GM18498 (cell line): ENCODE measurements around the gene SERP2.

Experiments used
- ATAC-seq: cut with Tn5 transposase; IDR thresholded peaks from one replicate; pipeline ENCODE4 v1.9.1; 2021; ENCODE audit warnings: mild to moderate bottlenecking, moderate library complexity; ENCODE audit not compliant: unreplicated experiment

Gene SERP2

GRCh38 chr13:44386913-44387556, 13.4 kb downstream of the SERP2 start:
- ATAC-seq = no peak

- no peak for ATAC-seq
These were observed 14.9 kb downstream of the SERP2 start for GRCh38 chr13:44388427-44389059.

- ATAC-seq = no peak
These were observed 15.5 kb downstream of the SERP2 start for GRCh38 chr13:44389060-44389666.

- ATAC-seq = no peak
These were observed 16.3 kb downstream of the SERP2 start for GRCh38 chr13:44389876-44390275.

- ATAC-seq = no peak
These were observed 19.8 kb downstream of the SERP2 start for GRCh38 chr13:44393391-44393790.

- no peak for ATAC-seq
These were observed 21.0 kb downstream of the SERP2 start for GRCh38 chr13:44394658-44395057.

GRCh38 chr13:44395976-44396694, 22.5 kb downstream of the SERP2 start:
- ATAC-seq = no peak

GRCh38 chr13:44396701-44397580, 23.3 kb downstream of the SERP2 start:
- no peak for ATAC-seq

GRCh38 chr13:44397766-44398223, 24.2 kb downstream of the SERP2 start:
- ATAC-seq = no peak

GRCh38 chr13:44398606-44399005, 25.0 kb downstream of the SERP2 start:
- no peak for ATAC-seq

GRCh38 chr13:44399074-44399473, 25.4 kb downstream of the SERP2 start:
- ATAC-seq = no peak

- ATAC-seq = no peak
These were observed 27.1 kb downstream of the SERP2 start for GRCh38 chr13:44400736-44401135.

- no peak for ATAC-seq
These were observed 28.0 kb downstream of the SERP2 start for GRCh38 chr13:44401577-44401976.

- no peak for ATAC-seq
These were observed 29.3 kb downstream of the SERP2 start for GRCh38 chr13:44402899-44403445.

- no peak for ATAC-seq
These were observed 29.9 kb downstream of the SERP2 start for GRCh38 chr13:44403461-44404056.

GRCh38 chr13:44404261-44405132, 30.9 kb downstream of the SERP2 start:
- ATAC-seq = no peak

GRCh38 chr13:44406617-44407016, 33.0 kb downstream of the SERP2 start:
- ATAC-seq = no peak

GRCh38 chr13:44407379-44407778, 33.8 kb downstream of the SERP2 start:
- no peak for ATAC-seq

- no peak for ATAC-seq
These were observed 34.3 kb downstream of the SERP2 start for GRCh38 chr13:44407891-44408290.
